HepG2 (cell line): Measurements from ENCODE around the gene KAZALD1. TPM values are rescaled to one million over a fixed set of nuclear protein-coding genes. Genes with fewer than 3 reads are reported as not detected.
A peak's percentile ranks its signal among the peaks of the same experiment; 100 is the strongest.

Experiments used
- AHR ChIP-seq: IDR thresholded peaks from 2 replicates; pipeline ENCODE4 v1.6.1; 2018; ENCODE audit warnings: missing genetic modification reagents, missing compliant biosample characterization
- ATRX ChIP-seq: sonication (generic); formaldehyde crosslinking; IDR thresholded peaks from 2 replicates; pipeline ENCODE4 v1.4.0; 2020; ENCODE audit warnings: missing genetic modification reagents, borderline replicate concordance
- CBX5 ChIP-seq: sonication (generic); formaldehyde crosslinking; IDR thresholded peaks from 2 replicates; pipeline ENCODE4 v1.4.0; 2020; ENCODE audit warnings: missing genetic modification reagents, borderline replicate concordance
- CHCHD3 ChIP-seq: sonication (generic); formaldehyde crosslinking; IDR thresholded peaks from 2 replicates; pipeline ENCODE4 v1.8.0; 2022; ENCODE audit warnings: mild to moderate bottlenecking, missing genetic modification reagents, moderate library complexity
- CTCF ChIP-seq: sonication (generic); formaldehyde crosslinking; IDR thresholded peaks from 2 replicates; pipeline ENCODE4 v1.5.0; 2020; ENCODE audit warnings: mild to moderate bottlenecking, missing genetic modification reagents, moderate library complexity
- HIVEP1 ChIP-seq: sonication (generic); formaldehyde crosslinking; IDR thresholded peaks from 2 replicates; pipeline ENCODE4 v1.4.0; 2020; ENCODE audit warnings: mild to moderate bottlenecking, missing genetic modification reagents
- IRF2 ChIP-seq: IDR thresholded peaks from 2 replicates; pipeline ENCODE4 v1.6.1; 2018; ENCODE audit warnings: missing genetic modification reagents, missing compliant biosample characterization
- KMT2B ChIP-seq: IDR thresholded peaks from 2 replicates; pipeline ENCODE4 v1.6.1; 2016; ENCODE audit warnings: missing genetic modification reagents, missing compliant biosample characterization
- MLLT10 ChIP-seq: sonication (generic); formaldehyde crosslinking; IDR thresholded peaks from 2 replicates; pipeline ENCODE4 v1.4.0; 2020; ENCODE audit warnings: missing genetic modification reagents
- NFE2 ChIP-seq: sonication (generic); formaldehyde crosslinking; IDR thresholded peaks from 2 replicates; pipeline ENCODE4 v1.4.0; 2020; ENCODE audit warnings: missing genetic modification reagents
- NR2C2 ChIP-seq: sonication (generic); formaldehyde crosslinking; IDR thresholded peaks from 2 replicates; pipeline ENCODE4 v1.4.0; 2020; ENCODE audit warnings: missing genetic modification reagents, mild to moderate bottlenecking, moderate library complexity, borderline replicate concordance
- PLRG1 ChIP-seq: fragments of 450-650 bp; conservative IDR thresholded peaks from 2 replicates; pipeline ENCODE4 v1.6.1; 2016
- PRPF4 ChIP-seq: fragments of 200-400 bp; formaldehyde crosslinking; IDR thresholded peaks from 2 replicates; pipeline ENCODE4 v1.6.1; 2016; ENCODE audit warnings: low read length, low read depth; ENCODE audit not compliant: poor library complexity, severe bottlenecking
- U2AF1 ChIP-seq: fragments of 200-400 bp; formaldehyde crosslinking; optimal IDR thresholded peaks from 2 replicates; pipeline ENCODE3; 2017; ENCODE audit warnings: mild to moderate bottlenecking, low read depth, low read length
- ZBTB20 ChIP-seq: sonication (generic); formaldehyde crosslinking; IDR thresholded peaks from 2 replicates; pipeline ENCODE4 v1.8.1; 2023; ENCODE audit warnings: missing genetic modification reagents, low read depth, mild to moderate bottlenecking, borderline replicate concordance
- ZBTB49 ChIP-seq: sonication (generic); formaldehyde crosslinking; IDR thresholded peaks from 2 replicates; pipeline ENCODE4 v1.4.0; 2020; ENCODE audit warnings: missing genetic modification reagents, borderline replicate concordance
- ZNF224 ChIP-seq: sonication (generic); formaldehyde crosslinking; IDR thresholded peaks from 2 replicates; pipeline ENCODE4 v1.5.0; 2020; ENCODE audit warnings: mild to moderate bottlenecking, missing genetic modification reagents
- ZNF3 ChIP-seq: IDR thresholded peaks from 2 replicates; pipeline ENCODE4 v1.7.0; 2017; ENCODE audit warnings: inconsistent platforms
- ZNF317 ChIP-seq: sonication (generic); formaldehyde crosslinking; IDR thresholded peaks from 2 replicates; pipeline ENCODE4 v1.5.0; 2020; ENCODE audit warnings: mild to moderate bottlenecking, missing genetic modification reagents
- ZNF577 ChIP-seq: sonication (generic); formaldehyde crosslinking; IDR thresholded peaks from 2 replicates; pipeline ENCODE4 v1.4.0; 2020; ENCODE audit warnings: mild to moderate bottlenecking, low read depth, missing genetic modification reagents, borderline replicate concordance
- polyA plus RNA-seq, 8 experiments: library from polyadenylated mRNA; depleted of rRNA in 3 of 8; stranded (reverse) in 7 of 8; unstranded in 1 of 8; fragments of >200 nt; fragmentation: Illumina TruSeq in 4 of 8; extraction: Trizol in 4 of 8; gene quantifications; 2 replicates each; pipeline versions ENCODE4 v1.2.1 to v1.2.3, GENCODE V29; 2011 to 2016; ENCODE audit warnings: low read depth in 4 of 8, missing spikeins in 1 of 8, mixed read lengths in 1 of 8; ENCODE audit not compliant: insufficient read depth in 1 of 8
- total RNA-seq, 5 experiments: library from RNA; depleted of rRNA; stranded (reverse); fragments of >200 nt; fragmentation: Illumina TruSeq; extraction: Trizol; gene quantifications; 2 replicates each; pipeline ENCODE4 v1.2.3, GENCODE V29; 2016; ENCODE audit warnings: low read depth in 1 of 5
- TF ChIP-seq, protein P1 (sequence below): sonication (generic); formaldehyde crosslinking; IDR thresholded peaks from 2 replicates; pipeline ENCODE4 v1.5.0; 2020; ENCODE audit warnings: missing genetic modification reagents
- TF ChIP-seq, protein P2 (sequence below), 2 experiments: IDR thresholded peaks; 2 replicates each; pipeline ENCODE4 v1.6.1; 2011 to 2012; ENCODE audit warnings: low read length in 2 of 2, borderline replicate concordance in 1 of 2, low read depth in 1 of 2, mild to moderate bottlenecking in 1 of 2, moderate library complexity in 1 of 2

Gene KAZALD1
- total and polyA plus RNA-seq, 2 of the 13 experiments (the other 11 are each of a cell fraction or from before 2014, with no cell fraction given): 16.7 to 27.7 TPM

DNA sequence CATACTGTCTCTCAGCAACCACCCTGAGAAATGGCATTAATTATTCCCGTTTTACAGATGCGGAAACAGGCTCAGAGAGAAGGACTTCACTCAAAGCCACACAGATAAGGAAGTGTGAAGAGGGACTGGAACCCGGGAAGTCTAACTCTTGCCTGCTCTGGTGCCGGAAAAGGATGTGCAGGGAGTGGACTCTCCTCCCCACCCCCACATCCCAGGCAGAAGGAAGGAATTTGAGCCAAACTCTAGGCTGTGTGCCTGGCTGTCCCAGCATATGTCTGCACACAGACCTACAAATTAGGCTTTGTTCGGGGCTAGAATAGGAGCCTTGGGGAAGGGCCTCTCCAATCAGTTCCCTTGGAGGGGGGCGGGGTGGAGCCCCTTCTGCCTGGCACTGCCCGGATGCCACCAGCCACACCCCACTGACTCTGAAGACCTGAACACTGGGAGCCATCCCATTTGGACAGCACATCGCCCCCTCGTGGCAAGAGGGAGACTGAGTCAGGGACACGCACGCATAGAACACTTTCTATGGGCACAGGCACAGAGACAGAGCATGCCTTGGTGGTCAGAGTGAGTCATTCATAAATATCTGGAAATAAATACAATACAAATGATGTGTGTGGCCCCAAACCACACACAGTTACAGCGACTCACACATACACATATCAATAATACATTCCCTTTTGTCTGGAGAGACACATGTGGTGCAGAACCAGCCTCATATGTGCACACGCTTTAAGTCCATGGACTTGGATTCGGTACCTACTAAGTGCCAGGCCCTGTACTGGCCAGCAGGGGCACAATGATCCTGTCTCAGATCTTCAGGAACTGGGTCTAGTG lies 49.0 kb upstream of the KAZALD1 start (continued):
- 0 out of 2 replicates have a peak, but pooled peaks have one; percentile 8 for TF ChIP-seq ZBTB49
- no peak for TF ChIP-seq HIVEP1 (CRISPR knock-in tag)
- no peak for TF ChIP-seq PRPF4
- TF ChIP-seq, protein P1, sequence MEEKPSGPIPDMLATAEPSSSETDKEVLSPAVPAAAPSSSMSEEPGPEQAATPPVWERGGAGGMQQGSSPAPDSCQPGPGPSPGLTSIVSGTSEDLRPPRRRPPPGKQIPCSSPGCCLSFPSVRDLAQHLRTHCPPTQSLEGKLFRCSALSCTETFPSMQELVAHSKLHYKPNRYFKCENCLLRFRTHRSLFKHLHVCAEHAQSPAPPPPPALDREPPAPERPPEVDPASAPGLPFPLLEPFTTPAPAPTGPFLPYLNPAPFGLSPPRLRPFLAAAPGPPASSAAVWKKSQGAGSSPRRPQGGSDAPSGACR (CRISPR knock-in tag): no peak; the same call in 1 of the 2 replicates
- TF ChIP-seq AHR (CRISPR knock-in tag): no peak
- no peak for TF ChIP-seq ZNF317 (CRISPR knock-in tag)
- peak; percentile 17; the same call in 1 of the 2 replicates for TF ChIP-seq NR2C2 (CRISPR knock-in tag)
- TF ChIP-seq ZNF224 (CRISPR knock-in tag): no peak
- TF ChIP-seq, protein P2, sequence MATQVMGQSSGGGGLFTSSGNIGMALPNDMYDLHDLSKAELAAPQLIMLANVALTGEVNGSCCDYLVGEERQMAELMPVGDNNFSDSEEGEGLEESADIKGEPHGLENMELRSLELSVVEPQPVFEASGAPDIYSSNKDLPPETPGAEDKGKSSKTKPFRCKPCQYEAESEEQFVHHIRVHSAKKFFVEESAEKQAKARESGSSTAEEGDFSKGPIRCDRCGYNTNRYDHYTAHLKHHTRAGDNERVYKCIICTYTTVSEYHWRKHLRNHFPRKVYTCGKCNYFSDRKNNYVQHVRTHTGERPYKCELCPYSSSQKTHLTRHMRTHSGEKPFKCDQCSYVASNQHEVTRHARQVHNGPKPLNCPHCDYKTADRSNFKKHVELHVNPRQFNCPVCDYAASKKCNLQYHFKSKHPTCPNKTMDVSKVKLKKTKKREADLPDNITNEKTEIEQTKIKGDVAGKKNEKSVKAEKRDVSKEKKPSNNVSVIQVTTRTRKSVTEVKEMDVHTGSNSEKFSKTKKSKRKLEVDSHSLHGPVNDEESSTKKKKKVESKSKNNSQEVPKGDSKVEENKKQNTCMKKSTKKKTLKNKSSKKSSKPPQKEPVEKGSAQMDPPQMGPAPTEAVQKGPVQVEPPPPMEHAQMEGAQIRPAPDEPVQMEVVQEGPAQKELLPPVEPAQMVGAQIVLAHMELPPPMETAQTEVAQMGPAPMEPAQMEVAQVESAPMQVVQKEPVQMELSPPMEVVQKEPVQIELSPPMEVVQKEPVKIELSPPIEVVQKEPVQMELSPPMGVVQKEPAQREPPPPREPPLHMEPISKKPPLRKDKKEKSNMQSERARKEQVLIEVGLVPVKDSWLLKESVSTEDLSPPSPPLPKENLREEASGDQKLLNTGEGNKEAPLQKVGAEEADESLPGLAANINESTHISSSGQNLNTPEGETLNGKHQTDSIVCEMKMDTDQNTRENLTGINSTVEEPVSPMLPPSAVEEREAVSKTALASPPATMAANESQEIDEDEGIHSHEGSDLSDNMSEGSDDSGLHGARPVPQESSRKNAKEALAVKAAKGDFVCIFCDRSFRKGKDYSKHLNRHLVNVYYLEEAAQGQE (IDR thresholded peaks at IDR 0.05; ENCODE audit: borderline replicate concordance in 1 of 2, low read depth in 1 of 2, low read length in 2 of 2): no peak
- TF ChIP-seq CHCHD3 (CRISPR knock-in tag): no peak
- TF ChIP-seq ATRX (CRISPR knock-in tag): no peak
- no peak for TF ChIP-seq MLLT10 (CRISPR knock-in tag)
- TF ChIP-seq NFE2 (CRISPR knock-in tag): no peak
- TF ChIP-seq U2AF1: no peak
- 0 out of 2 replicates have a peak, but pooled peaks have one; percentile 13 for TF ChIP-seq CBX5 (CRISPR knock-in tag)
- TF ChIP-seq CTCF (CRISPR knock-in tag): peak; percentile 93
- no peak for TF ChIP-seq ZNF577 (CRISPR knock-in tag)
- TF ChIP-seq KMT2B: peak; percentile 42; the same call in 1 of the 2 replicates
- no peak for TF ChIP-seq PLRG1
- TF ChIP-seq ZBTB20 (CRISPR knock-in tag): no peak
- no peak for TF ChIP-seq ZNF3
- TF ChIP-seq IRF2 (CRISPR knock-in tag): no peak; the same call in 1 of the 2 replicates
